AG04449 (cell line): ENCODE measurements around the gene PIK3C2B.

Experiments used
- CTCF ChIA-PET: fragments of 350-600 bp; formaldehyde crosslinking; extraction: SDS; loops from one replicate; lab custom pipeline; 2021; ENCODE audit warnings: antibody characterized with exemption; lab: Yijun Ruan, JAX
- POLR2A ChIA-PET: fragments of 400-600, 350-600 bp; formaldehyde crosslinking; extraction: SDS; loops from one replicate; lab custom pipeline; 2020; ENCODE audit warnings: antibody characterized with exemption, inconsistent platforms; lab: Yijun Ruan, JAX
- DNase-seq: peaks from one replicate; pipeline ENCODE4 v3.0.0-alpha.2; 2010; ENCODE audit warnings: low read depth, low spot score
- H3K4me3 ChIP-seq: 2 replicates; pipeline ENCODE4 v1.5.1; 2011; ENCODE audit warnings: low read depth, mild to moderate bottlenecking, control low read depth, low read length
- TF ChIP-seq, protein P1 (sequence below): IDR thresholded peaks from one replicate; pipeline ENCODE4 v1.5.1; 2011; ENCODE audit warnings: mild to moderate bottlenecking, moderate library complexity, low read length, control low read depth, inconsistent platforms; ENCODE audit not compliant: insufficient read depth; ENCODE audit errors: missing control alignments

Gene PIK3C2B

DNA sequence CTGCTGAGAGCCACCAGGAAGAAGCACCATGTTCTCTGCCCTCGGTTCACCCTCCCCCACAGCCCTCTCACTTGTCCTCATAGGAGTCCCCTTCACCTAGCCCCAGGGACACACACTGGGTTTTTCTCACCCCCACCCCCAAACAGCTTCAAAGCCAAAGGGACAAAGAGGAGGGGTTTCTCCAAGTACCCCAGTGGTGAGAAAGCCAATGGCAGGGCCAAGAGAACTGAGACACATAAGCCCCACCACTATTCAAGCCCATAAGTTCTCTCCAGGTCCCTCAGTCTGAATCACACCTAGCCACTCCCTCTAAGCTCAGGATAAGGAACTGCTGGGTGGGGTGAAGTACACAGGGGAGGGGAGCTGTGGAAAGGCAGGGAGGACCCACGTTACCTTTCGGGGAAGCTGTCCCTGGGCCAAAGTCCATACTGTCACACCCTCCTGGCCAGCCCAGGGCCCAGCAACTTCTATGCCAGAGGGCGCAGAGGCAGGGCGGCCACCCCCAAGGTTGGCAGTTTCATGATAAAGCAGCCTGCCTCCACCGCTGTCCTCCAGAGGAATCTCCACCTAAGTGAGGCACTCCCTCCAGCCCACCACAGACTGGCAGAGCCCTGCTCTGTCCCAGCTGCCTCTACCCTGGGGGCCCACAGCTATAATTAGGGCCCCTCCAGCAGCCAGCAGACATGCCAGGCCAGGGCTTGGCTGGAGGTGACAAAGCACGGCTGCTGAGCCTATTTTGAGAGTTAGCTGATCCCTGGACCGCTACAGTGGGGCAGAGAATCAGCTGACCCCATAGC lies 43.9 kb downstream of the PIK3C2B start:
- POLR2A ChIA-PET: no interaction called here
- TF ChIP-seq, protein P1, sequence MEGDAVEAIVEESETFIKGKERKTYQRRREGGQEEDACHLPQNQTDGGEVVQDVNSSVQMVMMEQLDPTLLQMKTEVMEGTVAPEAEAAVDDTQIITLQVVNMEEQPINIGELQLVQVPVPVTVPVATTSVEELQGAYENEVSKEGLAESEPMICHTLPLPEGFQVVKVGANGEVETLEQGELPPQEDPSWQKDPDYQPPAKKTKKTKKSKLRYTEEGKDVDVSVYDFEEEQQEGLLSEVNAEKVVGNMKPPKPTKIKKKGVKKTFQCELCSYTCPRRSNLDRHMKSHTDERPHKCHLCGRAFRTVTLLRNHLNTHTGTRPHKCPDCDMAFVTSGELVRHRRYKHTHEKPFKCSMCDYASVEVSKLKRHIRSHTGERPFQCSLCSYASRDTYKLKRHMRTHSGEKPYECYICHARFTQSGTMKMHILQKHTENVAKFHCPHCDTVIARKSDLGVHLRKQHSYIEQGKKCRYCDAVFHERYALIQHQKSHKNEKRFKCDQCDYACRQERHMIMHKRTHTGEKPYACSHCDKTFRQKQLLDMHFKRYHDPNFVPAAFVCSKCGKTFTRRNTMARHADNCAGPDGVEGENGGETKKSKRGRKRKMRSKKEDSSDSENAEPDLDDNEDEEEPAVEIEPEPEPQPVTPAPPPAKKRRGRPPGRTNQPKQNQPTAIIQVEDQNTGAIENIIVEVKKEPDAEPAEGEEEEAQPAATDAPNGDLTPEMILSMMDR: no peak
- no peak for DNase-seq
- CTCF ChIA-PET: interaction anchor here (1.1 to 30.9 kb wide), 5 partner anchors 8 to 50 kb away, joined by 3 to 1052 read pairs (median 115); partner anchors contain the start of gene PIK3C2B
- H3K4me3 ChIP-seq: no peak overlapping the region

DNA sequence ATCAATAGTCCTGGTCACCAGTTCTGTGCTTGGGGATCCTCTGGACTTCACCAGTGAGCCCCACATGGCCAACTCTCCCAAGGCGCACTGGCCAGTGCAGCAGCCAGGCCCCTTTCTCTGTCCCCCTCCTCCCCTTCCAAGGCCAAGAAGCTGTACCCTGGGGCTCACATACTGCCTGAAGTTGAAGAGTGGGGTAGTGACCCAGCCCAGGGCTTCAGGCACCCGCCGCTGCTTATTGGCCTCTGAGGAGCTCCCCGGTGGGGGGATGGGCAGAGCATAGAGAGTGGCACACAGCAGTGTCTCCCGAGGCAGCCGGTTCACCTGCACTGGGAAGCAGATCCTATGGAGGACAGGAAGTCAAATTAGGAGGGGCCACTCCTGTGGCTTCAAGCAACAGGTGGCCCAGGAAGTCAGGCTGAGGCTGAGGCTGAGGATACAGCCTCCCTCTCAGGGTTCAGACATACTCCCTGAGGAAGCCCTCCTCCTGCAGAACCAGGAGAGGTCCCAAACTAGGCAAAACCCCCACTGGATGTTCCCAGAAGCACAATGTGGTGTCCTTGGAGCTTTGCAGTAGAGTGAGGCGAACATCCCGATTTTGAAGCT lies 44.8 kb downstream of the PIK3C2B start:
- TF ChIP-seq, protein P1: no peak
- H3K4me3 ChIP-seq: no peak overlapping the region
- CTCF ChIA-PET: interaction anchor here (1.1 to 30.9 kb wide), 7 partner anchors 9 to 50 kb away, joined by 3 to 1052 read pairs (median 56); partner anchors contain the start of gene PIK3C2B
- POLR2A ChIA-PET: no interaction called here
- DNase-seq: no peak

- DNase-seq: no peak
- TF ChIP-seq, protein P1: no peak
- no peak overlapping the region for H3K4me3 ChIP-seq
- ChIA-PET CTCF (interaction anchor here (0.6 to 30.9 kb wide), 8 partner anchors 10 to 51 kb away, joined by 3 to 1052 read pairs (median 32); partner anchors contain the start of gene PIK3C2B), POLR2A (no interaction called here)
Measured at GRCh38 chr1:204448991-204449677, 45.5 kb downstream of the PIK3C2B start.

DNA sequence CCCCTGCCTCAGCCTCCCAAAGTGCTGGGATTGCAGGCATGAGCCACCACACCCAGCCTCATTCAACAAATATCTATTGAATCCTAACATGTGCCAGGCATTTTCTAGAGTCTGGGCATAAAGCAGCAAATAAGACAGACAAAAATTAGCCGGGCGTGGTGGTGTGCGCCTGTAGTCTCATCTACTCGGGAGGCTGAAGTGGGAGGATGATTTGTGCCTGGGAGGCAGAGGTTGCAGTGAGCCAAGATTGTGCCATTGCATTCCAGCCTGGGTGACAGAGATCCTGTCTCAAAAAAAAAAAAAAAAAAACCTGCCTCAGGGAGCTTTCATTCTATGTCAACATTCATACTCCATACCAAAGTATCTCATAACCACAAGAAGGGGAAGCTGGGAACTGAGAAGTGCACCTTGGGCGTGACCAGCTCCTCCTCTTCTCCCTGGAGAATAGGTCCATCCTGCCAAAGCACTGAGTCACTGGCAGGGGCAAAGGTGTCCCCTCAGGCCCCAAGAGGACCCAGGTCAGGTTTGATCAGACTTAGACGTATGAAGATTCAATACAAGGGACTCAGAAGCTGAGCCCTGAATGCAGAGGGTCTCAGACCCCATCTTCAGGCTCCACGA lies 46.2 kb downstream of the PIK3C2B start:
- no peak for DNase-seq
- ChIA-PET POLR2A (interaction anchor here (0.6 kb wide), 1 partner anchor 57 kb away, joined by 3 read pairs; no protein-coding TSS in a partner anchor), CTCF (interaction anchor here (0.6 to 30.9 kb wide), 9 partner anchors 10 to 359 kb away, joined by 3 to 1052 read pairs (median 14); partner anchors contain the start of gene PIK3C2B)
- no peak overlapping the region for H3K4me3 ChIP-seq
- TF ChIP-seq, protein P1: no peak

- ChIA-PET CTCF (interaction anchor here (0.9 to 30.9 kb wide), 14 partner anchors 11 to 360 kb away, joined by 3 to 1052 read pairs (median 12); partner anchors contain the start of gene PIK3C2B), POLR2A (no interaction called here)
- H3K4me3 ChIP-seq: no peak overlapping the region
- TF ChIP-seq, protein P1: no peak
- DNase-seq: no peak
Measured at GRCh38 chr1:204447736-204448135, 46.9 kb downstream of the PIK3C2B start.
